H1 (cell line): Measurements from ENCODE around the gene PPP2R5B. TPM values are rescaled to one million over a fixed set of nuclear protein-coding genes. Genes with fewer than 3 reads are reported as not detected.

Source experiments
- CTCF ChIA-PET: fragments of 300-600 bp; sonication (Branson Sonifier 250); formaldehyde crosslinking; loops from one replicate; lab custom pipeline; 2021; ENCODE audit not compliant: partially characterized antibody; lab: Charles Lee
- POLR2A ChIA-PET: fragments of 300-600 bp; sonication (Branson Sonifier 250); formaldehyde crosslinking; loops from one replicate; lab custom pipeline; 2021; ENCODE audit warnings: inconsistent platforms; ENCODE audit not compliant: partially characterized antibody; lab: Charles Lee
- DNase-seq, 2 experiments: peaks; one replicate each; pipeline versions ENCODE4 v3.0.0 to v3.0.0-alpha.2; 2010 to 2022; ENCODE audit warnings: low spot score in 2 of 2, low read depth in 1 of 2, mixed read lengths in 1 of 2
- FAIRE-seq: peaks from 2 replicates; lab custom pipeline; 2011; peaks lifted over from hg19 to GRCh38; lab: Jason Lieb, UNC
- H2AFZ ChIP-seq: 2 replicates; pipeline ENCODE4 v1.8.1; 2012; ENCODE audit warnings: low read length, inconsistent platforms
- H2AK5ac ChIP-seq: 2 replicates; pipeline ENCODE4 v1.6.1; 2013; ENCODE audit warnings: low read depth, low read length
- H2BK120ac ChIP-seq: replicated peaks from 2 replicates; pipeline ENCODE3; 2013; ENCODE audit warnings: low read depth, low read length, inconsistent platforms
- H2BK12ac ChIP-seq: 2 replicates; pipeline ENCODE4 v1.6.1; 2013; ENCODE audit warnings: low read depth, low read length
- H2BK15ac ChIP-seq: 2 replicates; pipeline ENCODE4 v1.6.1; 2013; ENCODE audit warnings: low read length
- H2BK20ac ChIP-seq: 2 replicates; pipeline ENCODE4 v1.6.1; 2013; ENCODE audit warnings: low read length
- H2BK5ac ChIP-seq: 2 replicates; pipeline ENCODE4 v1.6.1; 2013; ENCODE audit warnings: low read depth, low read length
- H3K14ac ChIP-seq: 2 replicates; pipeline ENCODE4 v1.6.1; 2013; ENCODE audit warnings: inconsistent platforms; ENCODE audit not compliant: insufficient read length
- H3K18ac ChIP-seq: 2 replicates; pipeline ENCODE4 v1.6.1; 2013; ENCODE audit warnings: low read length; ENCODE audit errors: extremely low read depth
- H3K23ac ChIP-seq: 2 replicates; pipeline ENCODE4 v1.6.1; 2013; ENCODE audit warnings: inconsistent platforms; ENCODE audit not compliant: insufficient read length
- H3K23me2 ChIP-seq: 2 replicates; pipeline ENCODE4 v1.6.1; 2013; ENCODE audit warnings: low read depth, low read length
- H3K27ac ChIP-seq: 2 replicates; pipeline ENCODE4 v1.6.1; 2011; ENCODE audit warnings: low read depth, low read length, inconsistent platforms
- H3K27me3 ChIP-seq, 4 experiments: replicated peaks in 1 of 4; 1 replicate in 1 of 4; 2 replicates in 3 of 4; pipeline versions ENCODE4 v1.6.1 to v1.8.1; 2011 to 2013; ENCODE audit warnings: low read length in 3 of 4, mild to moderate bottlenecking in 3 of 4, inconsistent platforms in 2 of 4, mixed read lengths in 2 of 4, moderate library complexity in 1 of 4; ENCODE audit not compliant: control insufficient read depth in 3 of 4, insufficient read depth in 3 of 4; ENCODE audit errors: extremely low read depth in 1 of 4
- H3K36me3 ChIP-seq, 4 experiments: 2 replicates each; pipeline versions ENCODE4 v1.6.1 to v1.8.1; 2011 to 2013; ENCODE audit warnings: mild to moderate bottlenecking in 4 of 4, low read length in 3 of 4, moderate library complexity in 2 of 4, control low read depth in 1 of 4, inconsistent platforms in 1 of 4; ENCODE audit not compliant: insufficient read depth in 4 of 4, control insufficient read depth in 2 of 4
- H3K4ac ChIP-seq: replicated peaks from 2 replicates; pipeline ENCODE3; 2013; ENCODE audit warnings: low read length, low read depth, mixed read lengths, inconsistent platforms; ENCODE audit not compliant: insufficient read length
- H3K4me1 ChIP-seq, 4 experiments: replicated peaks in 1 of 4; 1 replicate in 1 of 4; 2 replicates in 3 of 4; pipeline versions ENCODE4 v1.6.1 to v1.8.1; 2011 to 2013; ENCODE audit warnings: low read length in 3 of 4, inconsistent platforms in 2 of 4, mixed read lengths in 1 of 4; ENCODE audit not compliant: insufficient read depth in 4 of 4, control insufficient read depth in 3 of 4
- H3K4me2 ChIP-seq, 2 experiments: 2 replicates each; pipeline versions ENCODE4 v1.6.1 to v1.8.1; 2011 to 2013; ENCODE audit warnings: low read depth in 2 of 2, low read length in 2 of 2, control low read depth in 1 of 2, inconsistent platforms in 1 of 2, mild to moderate bottlenecking in 1 of 2; ENCODE audit not compliant: insufficient read depth in 1 of 2
- H3K4me3 ChIP-seq, 4 experiments: fragments of 200-600, 300-600 bp in 1 of 4; sonication (generic), shearing (Covaris generic), sonication (Bioruptor Twin) in 1 of 4; 2 replicates each; pipeline versions ENCODE4 v1.5.1 to v1.8.1; 2011 to 2016; ENCODE audit warnings: low read length in 4 of 4, low read depth in 3 of 4, control low read depth in 2 of 4, inconsistent platforms in 2 of 4, mild to moderate bottlenecking in 2 of 4, mixed read lengths in 1 of 4, moderate library complexity in 1 of 4; ENCODE audit not compliant: insufficient read depth in 2 of 4; ENCODE audit errors: extremely low read depth in 1 of 4
- H3K56ac ChIP-seq: replicated peaks from 2 replicates; pipeline ENCODE3; 2013; ENCODE audit warnings: low read depth, mild to moderate bottlenecking, mixed read lengths, low read length, inconsistent platforms; ENCODE audit not compliant: insufficient read length
- H3K79me1 ChIP-seq: 2 replicates; pipeline ENCODE4 v1.6.1; 2013; ENCODE audit warnings: low read depth, low read length, control low read depth
- H3K79me2 ChIP-seq, 2 experiments: 2 replicates each; pipeline versions ENCODE4 v1.6.1 to v1.8.1; 2012 to 2013; ENCODE audit warnings: low read length in 2 of 2, mild to moderate bottlenecking in 2 of 2, inconsistent platforms in 1 of 2; ENCODE audit not compliant: insufficient read depth in 2 of 2, control insufficient read depth in 1 of 2
- H3K9ac ChIP-seq, 4 experiments: replicated peaks in 1 of 4; 1 replicate in 1 of 4; 2 replicates in 3 of 4; pipeline versions ENCODE4 v1.6.1 to v1.8.1; 2011 to 2013; ENCODE audit warnings: low read depth in 3 of 4, low read length in 3 of 4, control low read depth in 2 of 4, mild to moderate bottlenecking in 2 of 4, moderate library complexity in 2 of 4, inconsistent platforms in 1 of 4; ENCODE audit errors: extremely low read depth in 1 of 4
- H3K9me3 ChIP-seq, 2 experiments: 2 replicates each; pipeline versions ENCODE4 v1.6.1 to v1.8.1; 2012 to 2013; ENCODE audit warnings: mild to moderate bottlenecking in 2 of 2, moderate library complexity in 2 of 2, control low read depth in 1 of 2, inconsistent platforms in 1 of 2, low read depth in 1 of 2, low read length in 1 of 2, mixed read lengths in 1 of 2; ENCODE audit not compliant: insufficient read depth in 2 of 2
- H4K20me1 ChIP-seq, 2 experiments: replicated peaks in 1 of 2; 2 replicates each; pipeline versions ENCODE3 to v1.8.1; 2011 to 2013; ENCODE audit warnings: inconsistent platforms in 2 of 2, low read length in 2 of 2, mild to moderate bottlenecking in 1 of 2; ENCODE audit not compliant: insufficient read depth in 2 of 2, control insufficient read depth in 1 of 2
- H4K5ac ChIP-seq: 2 replicates; pipeline ENCODE4 v1.6.1; 2013; ENCODE audit warnings: low read length, low read depth, mixed read lengths, inconsistent platforms; ENCODE audit not compliant: insufficient read length
- H4K8ac ChIP-seq: 2 replicates; pipeline ENCODE4 v1.8.0; 2013; ENCODE audit warnings: mild to moderate bottlenecking, moderate library complexity, low read length, inconsistent platforms; ENCODE audit not compliant: insufficient read depth; ENCODE audit errors: extremely low read depth
- H4K91ac ChIP-seq: replicated peaks from 2 replicates; pipeline ENCODE3; 2013; ENCODE audit warnings: low read length, mixed read lengths, inconsistent platforms; ENCODE audit not compliant: insufficient read length
- BCL11A ChIP-seq, 2 experiments: IDR thresholded peaks; one replicate each; pipeline ENCODE4 v1.6.1; 2011; ENCODE audit warnings: low read depth in 2 of 2, low read length in 2 of 2, mild to moderate bottlenecking in 2 of 2
- CBX5 ChIP-seq: fragments of 300-800, 300-1000 bp; sonication (generic); IDR thresholded peaks from 2 replicates; pipeline ENCODE4 v1.7.1; 2016; ENCODE audit warnings: antibody characterized with exemption, low read length, low read depth
- CBX8 ChIP-seq: fragments of 300-800, 300-1000 bp; sonication (generic); IDR thresholded peaks from 2 replicates; pipeline ENCODE4 v1.7.1; 2016; ENCODE audit warnings: low read depth, low read length, borderline replicate concordance
- CTCF ChIP-seq, 3 experiments: IDR thresholded peaks; 1 replicate in 2 of 3; 2 replicates in 1 of 3; pipeline versions ENCODE4 v1.5.1 to v1.6.1; 2011; ENCODE audit warnings: low read length in 3 of 3, mild to moderate bottlenecking in 3 of 3, inconsistent platforms in 2 of 3, low read depth in 1 of 3, moderate library complexity in 1 of 3; ENCODE audit not compliant: insufficient read depth in 1 of 3; ENCODE audit errors: control extremely low read depth in 1 of 3
- EGR1 ChIP-seq: IDR thresholded peaks from 2 replicates; pipeline ENCODE4 v1.6.1; 2011; ENCODE audit warnings: low read depth, low read length, borderline replicate concordance
- KDM5A ChIP-seq: fragments of 200-600 bp; IDR thresholded peaks from 2 replicates; pipeline ENCODE4 v1.7.1; 2012; ENCODE audit warnings: mild to moderate bottlenecking, low read length, inconsistent platforms, mixed read lengths
- PHF8 ChIP-seq: fragments of 200-600 bp; sonication (generic); conservative IDR thresholded peaks from 2 replicates; pipeline ENCODE4 v1.7.1; 2012; ENCODE audit warnings: low read depth, mild to moderate bottlenecking, inconsistent platforms, low read length, moderate library complexity
- POLR2A ChIP-seq, 2 experiments: IDR thresholded peaks; 1 replicate in 1 of 2; 2 replicates in 1 of 2; pipeline ENCODE4 v1.6.1; 2011; ENCODE audit warnings: low read depth in 2 of 2, low read length in 2 of 2, mild to moderate bottlenecking in 2 of 2; ENCODE audit errors: control extremely low read depth in 1 of 2
- POU5F1 ChIP-seq: IDR thresholded peaks from 2 replicates; pipeline ENCODE4 v1.6.1; 2011; ENCODE audit warnings: low read depth, mild to moderate bottlenecking, low read length, moderate library complexity
- RAD21 ChIP-seq, 2 experiments: IDR thresholded peaks in 1 of 2; conservative IDR thresholded peaks in 1 of 2; 2 replicates each; pipeline ENCODE4 v1.6.1; 2011; ENCODE audit warnings: low read depth in 2 of 2, low read length in 2 of 2, improper control_type of control experiment in 1 of 2, inconsistent platforms in 1 of 2, mild to moderate bottlenecking in 1 of 2, moderate library complexity in 1 of 2
- SAP30 ChIP-seq: fragments of 300-600 bp; sonication (generic); IDR thresholded peaks from 2 replicates; pipeline ENCODE4 v1.7.1; 2012; ENCODE audit warnings: low read length, moderate library complexity, mild to moderate bottlenecking, inconsistent platforms; ENCODE audit not compliant: insufficient read depth, insufficient replicate concordance
- WGBS, 2 experiments: shearing (Covaris generic) in 1 of 2; methylation state at CpG; one replicate each; pipeline versions ENCODE4 v1.1.6 to v1.1.7; 2013 to 2015; ENCODE audit warnings: low lambda C conversion rate in 2 of 2, mixed read lengths in 2 of 2, inconsistent platforms in 1 of 2, low coverage in 1 of 2, missing lambda C conversion rate in 1 of 2; ENCODE audit not compliant: insufficient replicate concordance in 2 of 2, insufficient coverage in 1 of 2, insufficient read length in 1 of 2; ENCODE audit errors: extremely low coverage in 1 of 2, missing lambda C conversion rate in 1 of 2; 5-methylcytosine and 5-hydroxymethylcytosine counted together
- polyA plus RNA-seq, 7 experiments: library from polyadenylated mRNA; depleted of rRNA in 3 of 7; stranded (reverse) in 5 of 7; unstranded in 2 of 7; fragments of >200 nt in 5 of 7; fragments of 200-250 nt in 2 of 7; gene quantifications; 1 replicate in 5 of 7; 2 replicates in 1 of 7; 4 replicates in 1 of 7; pipeline versions ENCODE4 v1.2.1 to v1.2.3, GENCODE V29; 2011 to 2013; ENCODE audit warnings: missing spikeins in 2 of 7, mixed read lengths in 2 of 7
- total RNA-seq: library from RNA; stranded (reverse); fragmentation: NEBNext Ultra II Directional; extraction: Animal tissue kit (Norgen Biotek cat#: 25700); gene quantifications from 2 replicates; pipeline ENCODE4 v1.2.1, GENCODE V29; 2021

Gene PPP2R5B
- total and polyA plus RNA-seq, 2 of the 8 experiments (the other 6 are each of a cell fraction or from before 2014, with no cell fraction given): 4.9 to 5.1 TPM

GRCh38 chr11:64914123-64914522 lies 10.4 kb upstream of the PPP2R5B start:
- no peak overlapping the region for H3K18ac ChIP-seq
- no peak overlapping the region for H2BK20ac ChIP-seq
- WGBS, 2 experiments: 91% methylated on average over 17 of the region's 17 CpGs; no CpG with 5 or more reads in 1 of the 2 experiments
- H4K8ac ChIP-seq: no peak overlapping the region
- H3K27ac ChIP-seq: no peak overlapping the region; the same call in 1 of the 2 replicates
- FAIRE-seq: no peak
- H2BK12ac ChIP-seq: no peak overlapping the region
- peaks cover 13% of the 10 kb centered on the region for H3K23me2 ChIP-seq
- no peak overlapping the region for H3K9ac ChIP-seq
- POLR2A ChIA-PET: no interaction called here
- no peak overlapping the region for H4K5ac ChIP-seq
- DNase-seq: no peak
- H4K20me1 ChIP-seq: peaks cover 2% of the 10 kb centered on the region in 2 experiments
- H3K79me1 ChIP-seq: 0 out of 2 replicates have a peak, but pooled peaks cover 3% of the 10 kb centered on the region
- CTCF ChIA-PET: interaction anchor here (1.1 to 1.5 kb wide), 3 partner anchors 14 to 65 kb away, joined by 4 to 6 read pairs (median 4); no protein-coding TSS in a partner anchor
- H3K23ac ChIP-seq: no peak overlapping the region
- no peak overlapping the region for H2AFZ ChIP-seq
- H3K4me2 ChIP-seq: no peak overlapping the region
- H3K79me2 ChIP-seq: no peaks in the 10 kb centered on the region
- no peak overlapping the region for H2BK120ac ChIP-seq
- no peak overlapping the region for H3K4ac ChIP-seq
- H3K4me1 ChIP-seq: peaks cover 0 to 11% (median 4%) of the 10 kb centered on the region in 4 experiments; a peak in 5 of 7 replicates
- H2BK5ac ChIP-seq: no peak overlapping the region
- no peak overlapping the region for H2BK15ac ChIP-seq
- H3K9me3 ChIP-seq: no peaks in the 10 kb centered on the region
- no peak overlapping the region for H3K56ac ChIP-seq
- H3K4me3 ChIP-seq: no peak overlapping the region
- no peak overlapping the region for H2AK5ac ChIP-seq
- H4K91ac ChIP-seq: no peak overlapping the region
- peaks cover 4 to 14% (median 8%) of the 10 kb centered on the region in 4 experiments; a peak in 5 of 8 replicates for H3K36me3 ChIP-seq
- no peak overlapping the region for H3K14ac ChIP-seq
- no peaks in the 10 kb centered on the region for H3K27me3 ChIP-seq
- no peak for TF ChIP-seq PHF8
- TF ChIP-seq EGR1: no peak
- TF ChIP-seq POLR2A (IDR thresholded peaks at IDR 0.05; ENCODE audit: control extremely low read depth in 1 of 2, low read depth in 2 of 2, low read length in 2 of 2): no peak
- no peak for TF ChIP-seq CTCF (IDR thresholded peaks at IDR 0.05; ENCODE audit: control extremely low read depth in 1 of 3, insufficient read depth in 1 of 3, low read depth in 1 of 3, low read length in 3 of 3)
- no peak for TF ChIP-seq KDM5A
- TF ChIP-seq POU5F1: no peak
- TF ChIP-seq RAD21 (IDR thresholded peaks at IDR 0.05 in 1 of 2, conservative IDR thresholded peaks at IDR 0.05 in 1 of 2; ENCODE audit: low read depth in 2 of 2, low read length in 2 of 2): no peak
- no peak for TF ChIP-seq SAP30
- TF ChIP-seq CBX8: no peak
- no peak for TF ChIP-seq CBX5
- no peak for TF ChIP-seq BCL11A (IDR thresholded peaks at IDR 0.05; ENCODE audit: low read depth in 2 of 2, low read length in 2 of 2)
